Right atrium auricular region (tissue), 2 donors: Measurements from ENCODE around the gene HPS1. TPM values are rescaled to one million over a fixed set of nuclear protein-coding genes. Genes with fewer than 3 reads are reported as not detected.

ENCODE experiments used
- DNase-seq: peaks from one replicate; pipeline ENCODE4 v3.0.0-alpha.2; 2019; ENCODE audit warnings: low spot score
- H3K27ac ChIP-seq, 2 donors: fragments of 200-600 bp; sonication (generic); 1 replicate in 1 of 2; 2 replicates in 1 of 2; pipeline ENCODE4 v1.5.1; 2016 to 2019
- H3K27me3 ChIP-seq, 2 donors: fragments of 200-600 bp; sonication (generic); one replicate each; pipeline versions ENCODE4 v1.5.1 to v1.6.0; 2017 to 2019
- H3K36me3 ChIP-seq: fragments of 200-600 bp; sonication (generic); one replicate; pipeline ENCODE4 v1.5.1; 2016
- H3K4me1 ChIP-seq, 2 donors: fragments of 200-600 bp; sonication (generic); one replicate each; pipeline versions ENCODE4 v1.5.1 to v1.6.0; 2017 to 2019
- H3K4me3 ChIP-seq, 2 donors: fragments of 200-600 bp; sonication (generic); 1 replicate in 1 of 2; 2 replicates in 1 of 2; pipeline ENCODE4 v1.5.1; 2017 to 2019; ENCODE audit warnings: mild to moderate bottlenecking in 1 of 2, moderate library complexity in 1 of 2
- H3K9me3 ChIP-seq, 2 donors: fragments of 200-600 bp; sonication (generic); one replicate each; pipeline ENCODE4 v1.5.1; 2019
- total RNA-seq, 2 donors: library from RNA; depleted of rRNA; stranded (reverse); fragments of >200 nt; gene quantifications; one replicate each; pipeline ENCODE4 v1.1.0, GENCODE V29; 2016
- TF ChIP-seq, protein P1 (sequence below), 2 donors: fragments of 200-600 bp; sonication (generic); IDR thresholded peaks; one replicate each; pipeline ENCODE4 v1.5.1; 2019; ENCODE audit warnings: antibody characterized with exemption in 2 of 2

Gene HPS1
- total RNA-seq, 2 donors from 2014 or later: 26.9 to 43.6 TPM

DNA sequence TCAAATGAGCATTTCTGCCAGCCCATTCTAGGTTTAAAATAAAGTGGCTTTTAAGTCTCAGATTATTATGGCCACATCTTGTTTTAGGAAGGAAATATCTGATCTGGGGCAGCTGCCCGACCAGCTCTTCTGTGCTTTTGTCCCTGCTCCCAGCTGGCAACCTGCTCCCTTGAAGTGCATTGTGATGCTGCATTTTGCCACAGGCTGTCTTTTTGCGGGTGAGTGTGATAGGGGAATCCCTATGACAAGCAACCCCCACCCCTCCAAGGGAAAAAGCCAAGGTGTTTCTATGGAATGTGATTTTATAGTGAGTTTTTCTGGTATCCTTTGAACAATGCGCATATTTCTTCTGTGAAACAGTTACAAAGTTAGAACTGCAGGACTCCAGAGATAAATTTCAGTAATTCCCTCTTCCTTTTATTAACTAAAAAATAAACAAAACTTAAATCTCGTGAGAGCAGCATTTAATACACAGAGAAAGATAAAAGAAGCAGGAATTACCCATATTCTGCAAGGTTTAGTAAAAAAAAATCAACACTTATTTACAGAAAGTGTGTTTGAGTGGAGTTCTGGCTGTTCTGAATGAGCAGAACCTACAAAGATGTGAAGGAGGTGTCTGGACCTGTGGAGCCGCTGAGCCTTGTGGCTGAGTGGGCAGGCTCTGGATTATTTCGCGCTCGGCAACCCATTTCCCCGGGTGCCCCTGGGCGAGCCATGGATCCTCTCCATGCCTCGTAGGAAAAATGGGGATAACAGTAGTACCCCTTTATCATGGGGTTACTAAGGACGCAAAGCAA, 10.1 kb upstream of the HPS1 start:
- no peak for DNase-seq

DNA sequence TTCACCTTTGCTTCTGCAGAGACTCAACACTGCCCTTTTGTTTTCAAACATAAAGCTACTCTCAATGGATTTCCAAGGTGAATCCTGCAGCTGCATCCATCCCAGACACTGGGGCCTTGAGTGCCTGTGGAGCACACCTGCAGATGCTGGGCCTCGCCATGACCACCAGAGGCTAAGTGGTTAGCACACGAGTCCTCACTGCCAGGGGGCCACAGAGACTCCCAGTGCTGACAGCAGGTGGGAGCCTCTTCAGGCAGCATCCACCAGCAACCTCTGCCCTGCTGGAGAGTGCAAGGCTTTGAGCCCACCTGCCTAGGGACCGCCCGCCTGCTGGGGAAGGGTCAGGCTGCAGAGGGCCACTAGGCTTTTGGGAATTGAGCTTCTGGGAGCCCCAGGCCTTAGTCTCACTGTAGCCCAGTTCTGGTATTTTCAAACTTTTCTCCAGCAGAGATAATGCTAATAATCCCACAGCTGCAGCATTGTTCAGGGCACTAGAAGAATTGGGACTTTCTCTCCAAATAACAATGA, 9.4 kb upstream of the HPS1 start:
- Histone ChIP-seq H3K36me3 (no peaks in the 10 kb centered on the region), H3K27me3 (no peaks in the 10 kb centered on the region), H3K4me1 (peaks cover 0 to 9% of the 10 kb centered on the region in 2 donors), H3K4me3 (no peak overlapping the region), H3K27ac (no peak overlapping the region), H3K9me3 (no peaks in the 10 kb centered on the region)
- no peak for DNase-seq
- TF ChIP-seq, protein P1, sequence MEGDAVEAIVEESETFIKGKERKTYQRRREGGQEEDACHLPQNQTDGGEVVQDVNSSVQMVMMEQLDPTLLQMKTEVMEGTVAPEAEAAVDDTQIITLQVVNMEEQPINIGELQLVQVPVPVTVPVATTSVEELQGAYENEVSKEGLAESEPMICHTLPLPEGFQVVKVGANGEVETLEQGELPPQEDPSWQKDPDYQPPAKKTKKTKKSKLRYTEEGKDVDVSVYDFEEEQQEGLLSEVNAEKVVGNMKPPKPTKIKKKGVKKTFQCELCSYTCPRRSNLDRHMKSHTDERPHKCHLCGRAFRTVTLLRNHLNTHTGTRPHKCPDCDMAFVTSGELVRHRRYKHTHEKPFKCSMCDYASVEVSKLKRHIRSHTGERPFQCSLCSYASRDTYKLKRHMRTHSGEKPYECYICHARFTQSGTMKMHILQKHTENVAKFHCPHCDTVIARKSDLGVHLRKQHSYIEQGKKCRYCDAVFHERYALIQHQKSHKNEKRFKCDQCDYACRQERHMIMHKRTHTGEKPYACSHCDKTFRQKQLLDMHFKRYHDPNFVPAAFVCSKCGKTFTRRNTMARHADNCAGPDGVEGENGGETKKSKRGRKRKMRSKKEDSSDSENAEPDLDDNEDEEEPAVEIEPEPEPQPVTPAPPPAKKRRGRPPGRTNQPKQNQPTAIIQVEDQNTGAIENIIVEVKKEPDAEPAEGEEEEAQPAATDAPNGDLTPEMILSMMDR (IDR thresholded peaks at IDR 0.05): no peak

More for the DNA sequence above, 10.1 kb upstream of the HPS1 start:
- TF ChIP-seq, protein P1 (IDR thresholded peaks at IDR 0.05): no peak
- H3K9me3 ChIP-seq: no peaks in the 10 kb centered on the region
- peaks cover 0 to 12% of the 10 kb centered on the region in 2 donors for H3K4me1 ChIP-seq
- no peaks in the 10 kb centered on the region for H3K36me3 ChIP-seq
- H3K27me3 ChIP-seq: no peaks in the 10 kb centered on the region
- H3K4me3 ChIP-seq: no peak overlapping the region
- no peak overlapping the region for H3K27ac ChIP-seq

DNA sequence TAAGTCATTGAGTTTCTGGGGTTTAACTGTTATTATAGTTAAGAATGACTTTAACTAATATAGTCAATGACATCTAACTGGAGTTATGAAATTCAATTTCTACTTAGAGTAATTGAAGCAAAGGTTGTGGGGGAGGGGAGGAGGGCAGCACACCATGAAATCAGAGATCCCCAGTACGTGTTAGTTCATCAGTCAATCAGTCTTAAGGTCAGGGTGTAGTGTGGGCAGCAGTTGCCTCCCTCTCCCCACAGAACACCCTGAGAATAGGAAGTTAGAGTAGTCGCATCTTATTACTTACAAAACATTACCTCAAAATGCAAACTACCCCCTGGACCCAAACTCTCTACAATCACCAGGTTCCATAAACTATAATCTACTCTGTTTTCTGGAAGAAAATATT, 7.0 kb upstream of the HPS1 start:
- Histone ChIP-seq H3K27ac (no peak overlapping the region), H3K4me1 (no peaks in the 10 kb centered on the region), H3K36me3 (no peaks in the 10 kb centered on the region), H3K27me3 (no peaks in the 10 kb centered on the region), H3K9me3 (no peaks in the 10 kb centered on the region), H3K4me3 (no peak overlapping the region)
- DNase-seq: no peak
- TF ChIP-seq, protein P1 (IDR thresholded peaks at IDR 0.05): no peak

DNA sequence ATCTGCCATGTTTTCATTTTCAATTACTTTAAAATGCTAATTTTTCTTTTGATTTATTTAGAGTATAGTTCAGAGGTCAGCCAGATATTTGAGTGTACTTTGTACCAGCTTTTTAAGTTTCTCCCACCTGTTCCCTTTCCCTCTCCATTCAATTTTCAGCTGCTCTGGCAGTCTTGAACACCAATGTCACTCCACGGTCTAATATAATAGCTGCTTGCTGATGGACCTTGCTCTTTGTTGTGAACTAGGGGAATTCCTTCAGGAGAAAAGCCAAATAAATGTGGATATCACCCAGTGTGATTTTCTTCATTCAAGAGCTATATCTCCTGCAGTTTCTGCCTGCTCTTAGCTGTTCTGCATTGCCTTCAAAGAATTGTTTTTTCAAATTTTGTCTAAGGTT, 3.9 kb upstream of the HPS1 start:
- Histone ChIP-seq H3K27ac (no peak overlapping the region), H3K9me3 (no peaks in the 10 kb centered on the region), H3K27me3 (no peaks in the 10 kb centered on the region), H3K36me3 (no peaks in the 10 kb centered on the region), H3K4me3 (no peak overlapping the region), H3K4me1 (peaks cover 0 to 14% of the 10 kb centered on the region in 2 donors)
- TF ChIP-seq, protein P1 (IDR thresholded peaks at IDR 0.05): no peak
- no peak for DNase-seq

DNA sequence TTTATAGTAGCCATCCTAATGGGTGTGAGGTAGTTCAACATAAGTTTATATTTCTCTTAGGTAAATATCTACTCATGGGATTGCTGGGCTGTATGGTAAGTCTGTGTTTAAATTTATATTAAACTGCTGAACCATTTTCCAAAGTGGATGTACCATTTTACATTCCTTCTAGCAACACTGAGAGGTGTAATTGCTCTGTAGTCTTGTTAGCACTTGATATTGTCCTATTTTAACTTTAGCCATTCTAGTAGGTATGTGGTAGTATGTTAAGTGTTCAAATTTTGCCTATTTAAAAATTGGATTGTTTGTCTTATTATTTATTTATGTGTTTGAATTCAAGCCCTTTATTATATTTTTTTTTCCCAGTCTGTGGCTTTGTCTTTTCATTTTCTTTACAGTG, 2.6 kb upstream of the HPS1 start:
- no peak overlapping the region for H3K4me3 ChIP-seq
- H3K27ac ChIP-seq: no peak overlapping the region
- no peaks in the 10 kb centered on the region for H3K9me3 ChIP-seq
- TF ChIP-seq, protein P1 (IDR thresholded peaks at IDR 0.05): no peak
- H3K36me3 ChIP-seq: peaks cover 8% of the 10 kb centered on the region
- H3K27me3 ChIP-seq: no peaks in the 10 kb centered on the region
- H3K4me1 ChIP-seq: peaks cover 0 to 20% of the 10 kb centered on the region in 2 donors
- DNase-seq: no peak
